ENCODE measurements around the gene KLHL15. TPM values are rescaled to one million over a fixed set of nuclear protein-coding genes. Genes with fewer than 3 reads are reported as not detected.

The KLHL15 gene
- total and polyA plus RNA-seq, 2 donors (not counting 3 experiments of a cell fraction or from before 2014, with no cell fraction given): 1.4 to 3.6 TPM

DNA sequence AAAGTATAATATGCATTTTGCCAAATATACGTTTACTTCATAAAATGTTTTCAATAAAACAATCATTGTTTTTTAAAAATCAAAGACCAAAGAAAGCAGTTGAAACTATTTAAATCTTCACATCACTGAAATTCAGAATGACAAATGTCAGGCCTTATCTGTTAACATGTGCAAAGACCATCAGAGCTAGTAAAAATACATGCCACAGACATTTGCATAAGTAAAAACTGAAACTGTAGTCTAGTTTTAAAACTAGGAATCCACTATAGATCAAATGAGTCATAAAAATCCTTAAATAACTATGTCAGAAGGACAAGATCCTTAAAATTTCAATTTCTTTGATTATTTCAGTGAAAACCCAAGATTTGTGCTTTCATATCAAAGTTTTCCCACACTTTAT is 24.8 kb downstream of the KLHL15 start:
- Histone ChIP-seq H3K27me3 (ENCODE audit: control insufficient read depth in 2 of 2, insufficient read depth in 2 of 2, low read length in 2 of 2) (no peaks in the 10 kb centered on the region), H3K4me1 (ENCODE audit: control insufficient read depth, extremely low read depth, insufficient read depth, low read length) (no peaks in the 10 kb centered on the region), H3K36me3 (ENCODE audit: control insufficient read depth in 2 of 2, extremely low read depth in 1 of 2, insufficient read depth in 2 of 2, low read length in 2 of 2) (no peaks in the 10 kb centered on the region), H3K27ac (ENCODE audit: insufficient read depth, low read depth, low read length) (no peak overlapping the region), H3K79me2 (ENCODE audit: control insufficient read depth, insufficient read depth, low read length) (no peaks in the 10 kb centered on the region), H3K4me2 (ENCODE audit: insufficient read depth, low read length) (no peak overlapping the region), H4K20me1 (replicated peaks; ENCODE audit: control insufficient read depth, extremely low read depth, insufficient read depth, low read length) (no peaks in the 10 kb centered on the region), H3K9ac (replicated peaks; ENCODE audit: extremely low read depth, insufficient read depth, low read length) (no peak overlapping the region), H3K4me3 (replicated peaks in 1 of 3; ENCODE audit: insufficient read depth in 1 of 3, low read depth in 1 of 3, low read length in 3 of 3) (no peak overlapping the region), H3K9me3 (replicated peaks; ENCODE audit: control insufficient read depth, insufficient read depth, low read length) (no peaks in the 10 kb centered on the region), H2AFZ (ENCODE audit: low read depth, low read length) (no peak overlapping the region), H3K9me1 (replicated peaks; ENCODE audit: control insufficient read depth, extremely low read depth, insufficient read depth, low read length) (no peaks in the 10 kb centered on the region)
- DNase-seq (ENCODE audit: low read depth, low spot score): no peak
- no TSS peak for BruUV-seq (replicated peaks)
- CTCF ChIA-PET: no interaction called here
- TF ChIP-seq EZH2 (IDR thresholded peaks at IDR 0.05; ENCODE audit: borderline replicate concordance, low read depth, low read length, severe bottlenecking) (no peak), FOS (IDR thresholded peaks at IDR 0.05; ENCODE audit: borderline replicate concordance, insufficient read depth, low read length) (no peak), MYC (IDR thresholded peaks at IDR 0.05; ENCODE audit: low read depth, low read length) (no peak), POLR2A (IDR thresholded peaks at IDR 0.05; ENCODE audit: low read depth, low read length) (no peak), CTCF (IDR thresholded peaks at IDR 0.05; ENCODE audit: extremely low read depth in 1 of 2, insufficient read depth in 1 of 2, low read depth in 1 of 2, low read length in 2 of 2) (no peak), GATA2 (IDR thresholded peaks at IDR 0.05; ENCODE audit: insufficient read depth, insufficient read length, low read depth, low read length) (no peak), JUN (IDR thresholded peaks at IDR 0.05; ENCODE audit: borderline replicate concordance, insufficient read depth, insufficient read length, low read depth) (no peak), MAX (IDR thresholded peaks at IDR 0.05; ENCODE audit: insufficient read depth, insufficient read length) (no peak), POLR2AphosphoS5 (IDR thresholded peaks at IDR 0.05; ENCODE audit: insufficient read depth, low read depth, low read length) (no peak)
- dilution Hi-C loops (cut with MboI; ENCODE audit: extremely low pct_ligation_motif_present, low sequenced_read_pairs) (no loop called here), intact Hi-C loops (cut with micrococcal nuclease) (no loop called here)
- POLR2A ChIA-PET: no interaction called here
- FAIRE-seq: no peak
